GM23338 (cell line): ENCODE measurements around the gene RPH3AL. TPM values are rescaled to one million over a fixed set of nuclear protein-coding genes. Genes with fewer than 3 reads are reported as not detected.

ENCODE experiments used
- ATAC-seq: fragments of 200-7000 bp; cut with Tn5 transposase; 3 replicates; pipeline ENCODE4 v1.9.1; 2020
- DNase-seq: peaks from one replicate; pipeline ENCODE4 v3.0.0-alpha.2; 2015; ENCODE audit warnings: low spot score
- H2AFZ ChIP-seq: fragments of 200-600 bp; sonication (generic); 2 replicates; pipeline ENCODE4 v1.8.0; 2016; ENCODE audit warnings: antibody characterized with exemption, mild to moderate bottlenecking, moderate library complexity
- H3F3A ChIP-seq: fragments of 200-600 bp; sonication (generic); replicated peaks from 2 replicates; pipeline ENCODE4 v1.8.0; 2017; ENCODE audit warnings: antibody characterized with exemption, mixed run types, low read depth
- H3K27ac ChIP-seq: fragments of 200-600 bp; sonication (generic); 2 replicates; pipeline ENCODE4 v1.6.1; 2016; ENCODE audit warnings: low read depth
- H3K27me3 ChIP-seq: fragments of 200-600 bp; sonication (generic); 2 replicates; pipeline ENCODE4 v1.8.0; 2016; ENCODE audit warnings: mild to moderate bottlenecking, mixed run types, moderate library complexity; ENCODE audit not compliant: insufficient read depth
- H3K36me3 ChIP-seq: fragments of 200-600 bp; sonication (generic); 2 replicates; pipeline ENCODE4 v1.8.0; 2016; ENCODE audit warnings: mild to moderate bottlenecking; ENCODE audit not compliant: insufficient read depth
- H3K4me1 ChIP-seq: fragments of 200-600 bp; sonication (generic); 2 replicates; pipeline ENCODE4 v1.8.0; 2016; ENCODE audit warnings: mild to moderate bottlenecking, moderate library complexity; ENCODE audit not compliant: insufficient read depth
- H3K4me2 ChIP-seq: fragments of 200-600 bp; sonication (generic); 2 replicates; pipeline ENCODE4 v1.7.1; 2017; ENCODE audit warnings: mixed run types
- H3K4me3 ChIP-seq: fragments of 200-600 bp; sonication (generic); 2 replicates; pipeline ENCODE4 v1.6.1; 2016; ENCODE audit warnings: mixed run types
- H3K79me2 ChIP-seq: fragments of 200-600 bp; sonication (generic); replicated peaks from 2 replicates; pipeline ENCODE4 v1.8.0; 2017; ENCODE audit warnings: mild to moderate bottlenecking; ENCODE audit not compliant: insufficient read depth
- H3K9me2 ChIP-seq: fragments of 200-600 bp; sonication (generic); 2 replicates; pipeline ENCODE4 v1.8.0; 2017; ENCODE audit not compliant: insufficient read depth
- H4K20me1 ChIP-seq: fragments of 200-600 bp; sonication (generic); replicated peaks from 2 replicates; pipeline ENCODE4 v1.8.0; 2017; ENCODE audit warnings: mild to moderate bottlenecking; ENCODE audit not compliant: insufficient read depth
- H3K27ac Mint-ChIP-seq: 2 replicates; pipeline ENCODE4 v1.8.0; 2020; ENCODE audit warnings: inconsistent platforms, mild to moderate bottlenecking, moderate library complexity, mixed read lengths
- H3K27me3 Mint-ChIP-seq: 3 replicates; pipeline ENCODE4 v1.8.0; 2022; ENCODE audit warnings: low read depth, mild to moderate bottlenecking, moderate library complexity, mixed read lengths, inconsistent platforms; ENCODE audit not compliant: insufficient read depth, poor library complexity
- H3K36me3 Mint-ChIP-seq: 3 replicates; pipeline ENCODE4 v1.8.0; 2021; ENCODE audit warnings: low read depth, mild to moderate bottlenecking, inconsistent platforms, moderate library complexity, mixed read lengths
- H3K4me1 Mint-ChIP-seq: 3 replicates; pipeline ENCODE4 v1.8.0; 2020; ENCODE audit warnings: mild to moderate bottlenecking, inconsistent platforms, mixed read lengths
- H3K4me3 Mint-ChIP-seq: 3 replicates; pipeline ENCODE4 v1.8.0; 2021; ENCODE audit warnings: moderate library complexity, mild to moderate bottlenecking, inconsistent platforms, mixed read lengths
- H3K9me3 Mint-ChIP-seq: 3 replicates; pipeline ENCODE4 v1.8.0; 2020; ENCODE audit warnings: moderate library complexity, mild to moderate bottlenecking, inconsistent platforms, mixed read lengths
- CREB1 ChIP-seq: fragments of 250-450 bp; sonication (Bioruptor Pico); IDR thresholded peaks from 2 replicates; pipeline ENCODE4 v1.5.0; 2020; ENCODE audit warnings: low read depth, mild to moderate bottlenecking, moderate library complexity
- EZH2 ChIP-seq: fragments of 200-600 bp; sonication (generic); IDR thresholded peaks from one replicate; pipeline ENCODE4 v1.8.0; 2017; ENCODE audit warnings: antibody characterized with exemption, mild to moderate bottlenecking, low read depth; ENCODE audit not compliant: unreplicated experiment
- EZH2phosphoT487 ChIP-seq: fragments of 200-600 bp; sonication (generic); IDR thresholded peaks from one replicate; pipeline ENCODE4 v1.8.1; 2018; ENCODE audit warnings: antibody characterized with exemption; ENCODE audit not compliant: unreplicated experiment
- JUNB ChIP-seq: IDR thresholded peaks from one replicate; pipeline ENCODE4 v1.6.1; 2016; ENCODE audit warnings: antibody characterized with exemption; ENCODE audit not compliant: unreplicated experiment
- NANOG ChIP-seq: IDR thresholded peaks from 2 replicates; pipeline ENCODE4 v1.6.1; 2016; ENCODE audit warnings: antibody characterized with exemption, borderline replicate concordance
- POLR2AphosphoS5 ChIP-seq: IDR thresholded peaks from 2 replicates; pipeline ENCODE4 v1.6.1; 2016; ENCODE audit warnings: antibody characterized with exemption, low read depth
- STAT1 ChIP-seq: IDR thresholded peaks from one replicate; pipeline ENCODE4 v1.6.1; 2016; ENCODE audit warnings: antibody characterized with exemption; ENCODE audit not compliant: unreplicated experiment
- ZNF114 ChIP-seq: fragments of 250-450 bp; sonication (Bioruptor Pico); IDR thresholded peaks from 2 replicates; pipeline ENCODE4 v1.5.0; 2020; ENCODE audit warnings: mild to moderate bottlenecking, moderate library complexity
- ZNF331 ChIP-seq: fragments of 250-450 bp; sonication (Bioruptor Pico); IDR thresholded peaks from 2 replicates; pipeline ENCODE4 v1.5.0; 2020; ENCODE audit warnings: low read depth, mild to moderate bottlenecking, moderate library complexity
- ZNF462 ChIP-seq: fragments of 250-450 bp; sonication (Bioruptor Pico); IDR thresholded peaks from 2 replicates; pipeline ENCODE4 v1.5.0; 2020; ENCODE audit warnings: mild to moderate bottlenecking, moderate library complexity
- polyA plus RNA-seq: library from polyadenylated mRNA; unstranded; fragments of >200 nt; fragmentation: Nextera tagmentation; extraction: Ambion mirVana; gene quantifications from 2 replicates; pipeline ENCODE4 v1.2.1, GENCODE V29; 2016
- total RNA-seq: library from RNA; depleted of rRNA; stranded (reverse); fragments of >200 nt; shearing (Covaris generic); gene quantifications from 2 replicates; pipeline ENCODE4 v1.2.3, GENCODE V29; 2014
- TF ChIP-seq, protein P1 (sequence below): IDR thresholded peaks from one replicate; pipeline ENCODE4 v1.6.1; 2018; ENCODE audit warnings: antibody characterized with exemption; ENCODE audit not compliant: unreplicated experiment
- TF ChIP-seq, protein P2 (sequence below), 2 experiments: fragments of 200-600 bp in 1 of 2; sonication (generic) in 1 of 2; conservative IDR thresholded peaks; 2 replicates each; pipeline versions ENCODE4 v1.5.1 to v1.6.1; 2016 to 2017; ENCODE audit warnings: antibody characterized with exemption in 2 of 2, low read depth in 2 of 2, mild to moderate bottlenecking in 2 of 2, moderate library complexity in 1 of 2
- TF ChIP-seq, protein P3 (sequence below): IDR thresholded peaks from 2 replicates; pipeline ENCODE4 v1.6.1; 2016; ENCODE audit warnings: antibody characterized with exemption

Gene RPH3AL
- total and polyA plus RNA-seq, 2 experiments from 2014 or later, result 2.7 to 6.3 TPM

DNA sequence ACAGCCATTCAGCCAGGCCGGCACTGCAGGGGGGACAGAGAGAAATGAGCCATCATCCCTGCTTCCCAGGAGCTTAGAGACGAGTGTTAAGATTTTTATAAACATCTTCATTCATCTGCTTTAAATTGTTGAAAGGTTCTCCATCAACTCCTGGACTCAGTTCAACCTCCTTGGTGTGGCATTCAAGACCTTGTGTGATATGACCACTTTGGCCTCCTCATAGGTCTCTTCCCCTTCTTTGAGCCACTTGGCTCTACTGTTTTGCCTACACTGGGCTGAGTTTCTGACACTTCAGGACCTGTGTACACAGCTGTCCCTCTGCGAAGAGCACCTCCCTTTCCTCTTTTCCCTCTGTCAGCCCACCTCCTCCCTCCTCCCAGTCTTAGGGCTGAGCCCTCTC lies 175.5 kb downstream of the RPH3AL start:
- no peak overlapping the region for H3K4me2 ChIP-seq
- H3K4me1 ChIP-seq, result peaks cover 7% of the 10 kb centered on the region
- H3K27ac Mint-ChIP-seq, result no peak overlapping the region
- peaks cover 4% of the 10 kb centered on the region for H3K4me1 Mint-ChIP-seq
- no peaks in the 10 kb centered on the region for H3K36me3 ChIP-seq
- H4K20me1 ChIP-seq, result no peaks in the 10 kb centered on the region
- no peak overlapping the region for H3K4me3 ChIP-seq
- H3K27me3 Mint-ChIP-seq, result peaks cover 20% of the 10 kb centered on the region
- DNase-seq (no peak), ATAC-seq (no peak)
- no peak overlapping the region for H3K27ac ChIP-seq
- no peaks in the 10 kb centered on the region for H3F3A ChIP-seq
- no peaks in the 10 kb centered on the region for H3K9me3 Mint-ChIP-seq
- H3K79me2 ChIP-seq, result no peaks in the 10 kb centered on the region
- H3K4me3 Mint-ChIP-seq, result no peak overlapping the region
- peaks cover 24% of the 10 kb centered on the region for H3K27me3 ChIP-seq
- H2AFZ ChIP-seq, result no peak overlapping the region
- H3K36me3 Mint-ChIP-seq, result no peaks in the 10 kb centered on the region; the same call in 2 of the 3 replicates
- TF ChIP-seq EZH2phosphoT487 (no peak), JUNB (no peak), ZNF331 (CRISPR knock-in tag) (no peak), STAT1 (no peak), POLR2AphosphoS5 (no peak), EZH2 (no peak), ZNF114 (CRISPR knock-in tag) (no peak), CREB1 (CRISPR knock-in tag) (no peak), NANOG (no peak), ZNF462 (no peak)
- TF ChIP-seq, protein P1, sequence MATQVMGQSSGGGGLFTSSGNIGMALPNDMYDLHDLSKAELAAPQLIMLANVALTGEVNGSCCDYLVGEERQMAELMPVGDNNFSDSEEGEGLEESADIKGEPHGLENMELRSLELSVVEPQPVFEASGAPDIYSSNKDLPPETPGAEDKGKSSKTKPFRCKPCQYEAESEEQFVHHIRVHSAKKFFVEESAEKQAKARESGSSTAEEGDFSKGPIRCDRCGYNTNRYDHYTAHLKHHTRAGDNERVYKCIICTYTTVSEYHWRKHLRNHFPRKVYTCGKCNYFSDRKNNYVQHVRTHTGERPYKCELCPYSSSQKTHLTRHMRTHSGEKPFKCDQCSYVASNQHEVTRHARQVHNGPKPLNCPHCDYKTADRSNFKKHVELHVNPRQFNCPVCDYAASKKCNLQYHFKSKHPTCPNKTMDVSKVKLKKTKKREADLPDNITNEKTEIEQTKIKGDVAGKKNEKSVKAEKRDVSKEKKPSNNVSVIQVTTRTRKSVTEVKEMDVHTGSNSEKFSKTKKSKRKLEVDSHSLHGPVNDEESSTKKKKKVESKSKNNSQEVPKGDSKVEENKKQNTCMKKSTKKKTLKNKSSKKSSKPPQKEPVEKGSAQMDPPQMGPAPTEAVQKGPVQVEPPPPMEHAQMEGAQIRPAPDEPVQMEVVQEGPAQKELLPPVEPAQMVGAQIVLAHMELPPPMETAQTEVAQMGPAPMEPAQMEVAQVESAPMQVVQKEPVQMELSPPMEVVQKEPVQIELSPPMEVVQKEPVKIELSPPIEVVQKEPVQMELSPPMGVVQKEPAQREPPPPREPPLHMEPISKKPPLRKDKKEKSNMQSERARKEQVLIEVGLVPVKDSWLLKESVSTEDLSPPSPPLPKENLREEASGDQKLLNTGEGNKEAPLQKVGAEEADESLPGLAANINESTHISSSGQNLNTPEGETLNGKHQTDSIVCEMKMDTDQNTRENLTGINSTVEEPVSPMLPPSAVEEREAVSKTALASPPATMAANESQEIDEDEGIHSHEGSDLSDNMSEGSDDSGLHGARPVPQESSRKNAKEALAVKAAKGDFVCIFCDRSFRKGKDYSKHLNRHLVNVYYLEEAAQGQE, result no peak
- TF ChIP-seq, protein P2, sequence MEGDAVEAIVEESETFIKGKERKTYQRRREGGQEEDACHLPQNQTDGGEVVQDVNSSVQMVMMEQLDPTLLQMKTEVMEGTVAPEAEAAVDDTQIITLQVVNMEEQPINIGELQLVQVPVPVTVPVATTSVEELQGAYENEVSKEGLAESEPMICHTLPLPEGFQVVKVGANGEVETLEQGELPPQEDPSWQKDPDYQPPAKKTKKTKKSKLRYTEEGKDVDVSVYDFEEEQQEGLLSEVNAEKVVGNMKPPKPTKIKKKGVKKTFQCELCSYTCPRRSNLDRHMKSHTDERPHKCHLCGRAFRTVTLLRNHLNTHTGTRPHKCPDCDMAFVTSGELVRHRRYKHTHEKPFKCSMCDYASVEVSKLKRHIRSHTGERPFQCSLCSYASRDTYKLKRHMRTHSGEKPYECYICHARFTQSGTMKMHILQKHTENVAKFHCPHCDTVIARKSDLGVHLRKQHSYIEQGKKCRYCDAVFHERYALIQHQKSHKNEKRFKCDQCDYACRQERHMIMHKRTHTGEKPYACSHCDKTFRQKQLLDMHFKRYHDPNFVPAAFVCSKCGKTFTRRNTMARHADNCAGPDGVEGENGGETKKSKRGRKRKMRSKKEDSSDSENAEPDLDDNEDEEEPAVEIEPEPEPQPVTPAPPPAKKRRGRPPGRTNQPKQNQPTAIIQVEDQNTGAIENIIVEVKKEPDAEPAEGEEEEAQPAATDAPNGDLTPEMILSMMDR (conservative IDR thresholded peaks at IDR 0.05; ENCODE audit: low read depth in 2 of 2), result no peak
- TF ChIP-seq, protein P3, sequence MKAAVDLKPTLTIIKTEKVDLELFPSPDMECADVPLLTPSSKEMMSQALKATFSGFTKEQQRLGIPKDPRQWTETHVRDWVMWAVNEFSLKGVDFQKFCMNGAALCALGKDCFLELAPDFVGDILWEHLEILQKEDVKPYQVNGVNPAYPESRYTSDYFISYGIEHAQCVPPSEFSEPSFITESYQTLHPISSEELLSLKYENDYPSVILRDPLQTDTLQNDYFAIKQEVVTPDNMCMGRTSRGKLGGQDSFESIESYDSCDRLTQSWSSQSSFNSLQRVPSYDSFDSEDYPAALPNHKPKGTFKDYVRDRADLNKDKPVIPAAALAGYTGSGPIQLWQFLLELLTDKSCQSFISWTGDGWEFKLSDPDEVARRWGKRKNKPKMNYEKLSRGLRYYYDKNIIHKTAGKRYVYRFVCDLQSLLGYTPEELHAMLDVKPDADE, result no peak
- H3K9me2 ChIP-seq, result no peaks in the 10 kb centered on the region
